Body of pancreas (tissue), 4 donors: ENCODE results near the gene SNCAIP. TPM values are rescaled to one million over a fixed set of nuclear protein-coding genes. Genes with fewer than 3 reads are reported as not detected.

Experiments used
- ATAC-seq: fragments of 150-250 bp; one replicate; pipeline ENCODE4 v1.9.1; 2016
- DNase-seq, 4 donors: peaks; one replicate each; pipeline ENCODE4 v3.0.0-alpha.2; 2019
- H3K27ac ChIP-seq, 4 donors: fragments of 200-600 bp; sonication (generic); 1 replicate in 3 of 4; 2 replicates in 1 of 4; pipeline versions ENCODE4 v1.5.1 to v1.6.1; 2016 to 2019; ENCODE audit warnings: mild to moderate bottlenecking in 1 of 4, mixed read lengths in 1 of 4, moderate library complexity in 1 of 4
- H3K27me3 ChIP-seq, 2 donors: fragments of 200-600 bp; sonication (generic); one replicate each; pipeline ENCODE4 v1.6.0; 2016; ENCODE audit warnings: mild to moderate bottlenecking in 1 of 2
- H3K36me3 ChIP-seq, 2 donors: fragments of 200-600 bp; sonication (generic); replicated peaks in 1 of 2; 2 replicates each; pipeline ENCODE4 v1.5.1; 2016; ENCODE audit warnings: low read depth in 2 of 2; ENCODE audit not compliant: insufficient read depth in 1 of 2
- H3K4me1 ChIP-seq: fragments of 200-600 bp; sonication (generic); one replicate; pipeline ENCODE4 v1.6.0; 2016
- H3K4me3 ChIP-seq, 2 donors: fragments of 200-600 bp; sonication (generic); 1 replicate in 1 of 2; 2 replicates in 1 of 2; pipeline ENCODE4 v1.5.1; 2016 to 2019
- H3K9me3 ChIP-seq, 3 donors: fragments of 200-600 bp; sonication (generic); 1 replicate in 2 of 3; 2 replicates in 1 of 3; pipeline ENCODE4 v1.5.1; 2016
- POLR2A ChIP-seq, 3 donors: fragments of 450-650 bp; IDR thresholded peaks; one replicate each; pipeline ENCODE4 v1.6.1; 2016; ENCODE audit warnings: antibody characterized with exemption in 3 of 3, mild to moderate bottlenecking in 2 of 3
- WGBS, 2 donors: methylation state at CpG; one replicate each; pipeline ENCODE4 v1.1.5; 2017; 5-methylcytosine and 5-hydroxymethylcytosine counted together
- intact Hi-C: fragments of 100-400 bp; cut with DNase I; formaldehyde crosslinking; loops from one replicate; pipeline ENCODE4 v1.15.1; 2023
- total RNA-seq, 2 donors: library from RNA; depleted of rRNA; stranded (reverse); fragments of >200 nt; gene quantifications; one replicate each; pipeline ENCODE4 v1.1.0, GENCODE V29; 2016
- TF ChIP-seq, protein P1 (sequence below), 7 experiments: fragments of 450-650 bp in 4 of 7; fragments of 200-600 bp in 3 of 7; sonication (generic) in 3 of 7; IDR thresholded peaks; one replicate each; pipeline ENCODE4 v1.5.1; 2016 to 2019; ENCODE audit warnings: antibody characterized with exemption in 7 of 7

SNCAIP gene
- total RNA-seq, 2 donors from 2014 or later = 1.3 to 2.6 TPM

GRCh38 chr5:122426301-122426700 is 114.3 kb downstream of the SNCAIP start:
- Histone ChIP-seq H3K27ac (no peak overlapping the region), H3K4me1 (no peaks in the 10 kb centered on the region), H3K36me3 (no peaks in the 10 kb centered on the region), H3K4me3 (no peak overlapping the region), H3K27me3 (no peaks in the 10 kb centered on the region), H3K9me3 (no peaks in the 10 kb centered on the region)
- WGBS, 2 donors = 61 to 63% methylated on average over 3 of the region's 3 CpGs
- intact Hi-C loops = no loop called here
- DNase-seq (no peak), ATAC-seq (no peak)
- no peak for TF ChIP-seq POLR2A (IDR thresholded peaks at IDR 0.05)
- TF ChIP-seq, protein P1, sequence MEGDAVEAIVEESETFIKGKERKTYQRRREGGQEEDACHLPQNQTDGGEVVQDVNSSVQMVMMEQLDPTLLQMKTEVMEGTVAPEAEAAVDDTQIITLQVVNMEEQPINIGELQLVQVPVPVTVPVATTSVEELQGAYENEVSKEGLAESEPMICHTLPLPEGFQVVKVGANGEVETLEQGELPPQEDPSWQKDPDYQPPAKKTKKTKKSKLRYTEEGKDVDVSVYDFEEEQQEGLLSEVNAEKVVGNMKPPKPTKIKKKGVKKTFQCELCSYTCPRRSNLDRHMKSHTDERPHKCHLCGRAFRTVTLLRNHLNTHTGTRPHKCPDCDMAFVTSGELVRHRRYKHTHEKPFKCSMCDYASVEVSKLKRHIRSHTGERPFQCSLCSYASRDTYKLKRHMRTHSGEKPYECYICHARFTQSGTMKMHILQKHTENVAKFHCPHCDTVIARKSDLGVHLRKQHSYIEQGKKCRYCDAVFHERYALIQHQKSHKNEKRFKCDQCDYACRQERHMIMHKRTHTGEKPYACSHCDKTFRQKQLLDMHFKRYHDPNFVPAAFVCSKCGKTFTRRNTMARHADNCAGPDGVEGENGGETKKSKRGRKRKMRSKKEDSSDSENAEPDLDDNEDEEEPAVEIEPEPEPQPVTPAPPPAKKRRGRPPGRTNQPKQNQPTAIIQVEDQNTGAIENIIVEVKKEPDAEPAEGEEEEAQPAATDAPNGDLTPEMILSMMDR (IDR thresholded peaks at IDR 0.05) = no peak

GRCh38 chr5:122427621-122428020 is 115.6 kb downstream of the SNCAIP start:
- no peak overlapping the region for H3K4me3 ChIP-seq
- no peak overlapping the region for H3K27ac ChIP-seq
- WGBS, 2 donors = 58 to 79% methylated on average over 2 of the region's 2 CpGs
- H3K4me1 ChIP-seq = no peaks in the 10 kb centered on the region
- ATAC-seq = no peak
- intact Hi-C loops = no loop called here
- no peaks in the 10 kb centered on the region for H3K27me3 ChIP-seq
- no peaks in the 10 kb centered on the region for H3K36me3 ChIP-seq
- no peak for DNase-seq
- TF ChIP-seq, protein P1 (IDR thresholded peaks at IDR 0.05) = no peak
- TF ChIP-seq POLR2A (IDR thresholded peaks at IDR 0.05) = no peak
- no peaks in the 10 kb centered on the region for H3K9me3 ChIP-seq

DNA sequence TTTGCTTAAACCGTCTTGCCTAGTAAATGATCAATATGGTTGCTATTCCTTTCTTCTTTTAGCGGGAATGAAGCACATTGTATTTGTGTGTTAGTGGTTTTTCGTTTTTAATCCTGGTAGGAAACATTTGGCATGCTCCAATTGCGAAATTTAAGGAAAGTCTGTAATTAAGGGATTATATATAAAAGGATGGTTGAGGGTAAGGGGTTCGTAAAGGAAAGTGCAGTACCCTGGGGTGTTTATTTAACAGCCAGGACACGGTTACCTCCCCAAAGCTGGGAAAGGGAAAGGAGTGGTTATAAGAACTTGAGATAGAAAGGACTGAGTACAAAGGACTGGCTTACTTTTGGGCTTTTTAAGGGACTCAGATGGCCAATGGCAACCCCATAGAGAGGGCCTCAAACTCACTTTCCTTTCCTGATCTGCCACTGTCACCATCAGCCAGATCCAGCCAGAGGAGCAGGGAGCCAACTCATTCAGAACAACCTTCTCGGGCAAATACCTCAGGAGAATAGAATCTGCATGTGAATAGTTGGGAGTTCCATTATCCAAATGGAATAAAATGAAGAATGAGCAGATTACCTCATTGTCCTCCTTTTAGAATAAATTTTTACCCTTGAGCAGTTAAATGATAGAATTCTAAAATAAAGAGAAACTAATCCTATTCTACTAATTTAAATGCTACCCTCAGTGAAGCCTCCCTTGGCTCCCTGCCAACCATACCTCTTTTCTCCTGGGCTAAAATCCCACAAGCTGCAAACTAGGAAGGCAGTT is 117.7 kb downstream of the SNCAIP start:
- no peak overlapping the region for H3K4me3 ChIP-seq
- no peaks in the 10 kb centered on the region for H3K36me3 ChIP-seq
- no peak for TF ChIP-seq POLR2A (IDR thresholded peaks at IDR 0.05)
- TF ChIP-seq, protein P1 (IDR thresholded peaks at IDR 0.05) = no peak
- H3K27ac ChIP-seq = no peak overlapping the region
- no peaks in the 10 kb centered on the region for H3K9me3 ChIP-seq
- intact Hi-C loops = no loop called here
- ATAC-seq = no peak
- no peak for DNase-seq
- H3K27me3 ChIP-seq = no peaks in the 10 kb centered on the region
- no peaks in the 10 kb centered on the region for H3K4me1 ChIP-seq
- 56 to 61% methylated on average over 7 of the region's 7 CpGs for WGBS, 2 donors

GRCh38 chr5:122430319-122430586 is 118.2 kb downstream of the SNCAIP start:
- H3K4me3 ChIP-seq = no peak overlapping the region
- H3K36me3 ChIP-seq = no peaks in the 10 kb centered on the region
- 56 to 68% methylated on average over 2 of the region's 2 CpGs for WGBS, 2 donors
- no peak for DNase-seq
- intact Hi-C loops = no loop called here
- no peaks in the 10 kb centered on the region for H3K9me3 ChIP-seq
- no peaks in the 10 kb centered on the region for H3K27me3 ChIP-seq
- H3K4me1 ChIP-seq = no peaks in the 10 kb centered on the region
- no peak for ATAC-seq
- no peak overlapping the region for H3K27ac ChIP-seq
- no peak for TF ChIP-seq POLR2A (IDR thresholded peaks at IDR 0.05)
- TF ChIP-seq, protein P1 (IDR thresholded peaks at IDR 0.05) = no peak

GRCh38 chr5:122431298-122431697 is 119.3 kb downstream of the SNCAIP start:
- WGBS, 2 donors = 85 to 93% methylated on average over 1 of the region's 1 CpG
- DNase-seq (no peak), ATAC-seq (no peak)
- intact Hi-C loops = no loop called here
- H3K4me3 ChIP-seq = no peak overlapping the region
- TF ChIP-seq, protein P1 (IDR thresholded peaks at IDR 0.05) = no peak
- no peak for TF ChIP-seq POLR2A (IDR thresholded peaks at IDR 0.05)
- no peaks in the 10 kb centered on the region for H3K27me3 ChIP-seq
- H3K27ac ChIP-seq = no peak overlapping the region
- no peaks in the 10 kb centered on the region for H3K4me1 ChIP-seq
- no peaks in the 10 kb centered on the region for H3K9me3 ChIP-seq
- H3K36me3 ChIP-seq = no peaks in the 10 kb centered on the region
